H1 (cell line): ENCODE data around the gene PPIL3. TPM values are rescaled to one million over a fixed set of nuclear protein-coding genes. Genes with fewer than 3 reads are reported as not detected.

Source experiments
- CTCF ChIA-PET: fragments of 300-600 bp; sonication (Branson Sonifier 250); formaldehyde crosslinking; loops from one replicate; lab custom pipeline; 2021; ENCODE audit not compliant: partially characterized antibody; lab: Charles Lee
- POLR2A ChIA-PET: fragments of 300-600 bp; sonication (Branson Sonifier 250); formaldehyde crosslinking; loops from one replicate; lab custom pipeline; 2021; ENCODE audit warnings: inconsistent platforms; ENCODE audit not compliant: partially characterized antibody; lab: Charles Lee
- DNase-seq, 2 experiments: peaks; one replicate each; pipeline versions ENCODE4 v3.0.0 to v3.0.0-alpha.2; 2010 to 2022; ENCODE audit warnings: low spot score in 2 of 2, low read depth in 1 of 2, mixed read lengths in 1 of 2
- FAIRE-seq: peaks from 2 replicates; lab custom pipeline; 2011; peaks lifted over from hg19 to GRCh38; lab: Jason Lieb, UNC
- H2AFZ ChIP-seq: 2 replicates; pipeline ENCODE4 v1.8.1; 2012; ENCODE audit warnings: low read length, inconsistent platforms
- H2AK5ac ChIP-seq: 2 replicates; pipeline ENCODE4 v1.6.1; 2013; ENCODE audit warnings: low read depth, low read length
- H2BK120ac ChIP-seq: replicated peaks from 2 replicates; pipeline ENCODE3; 2013; ENCODE audit warnings: low read depth, low read length, inconsistent platforms
- H2BK12ac ChIP-seq: 2 replicates; pipeline ENCODE4 v1.6.1; 2013; ENCODE audit warnings: low read depth, low read length
- H2BK15ac ChIP-seq: 2 replicates; pipeline ENCODE4 v1.6.1; 2013; ENCODE audit warnings: low read length
- H2BK20ac ChIP-seq: 2 replicates; pipeline ENCODE4 v1.6.1; 2013; ENCODE audit warnings: low read length
- H2BK5ac ChIP-seq: 2 replicates; pipeline ENCODE4 v1.6.1; 2013; ENCODE audit warnings: low read depth, low read length
- H3K14ac ChIP-seq: 2 replicates; pipeline ENCODE4 v1.6.1; 2013; ENCODE audit warnings: inconsistent platforms; ENCODE audit not compliant: insufficient read length
- H3K18ac ChIP-seq: 2 replicates; pipeline ENCODE4 v1.6.1; 2013; ENCODE audit warnings: low read length; ENCODE audit errors: extremely low read depth
- H3K23ac ChIP-seq: 2 replicates; pipeline ENCODE4 v1.6.1; 2013; ENCODE audit warnings: inconsistent platforms; ENCODE audit not compliant: insufficient read length
- H3K23me2 ChIP-seq: 2 replicates; pipeline ENCODE4 v1.6.1; 2013; ENCODE audit warnings: low read depth, low read length
- H3K27ac ChIP-seq: 2 replicates; pipeline ENCODE4 v1.6.1; 2011; ENCODE audit warnings: low read depth, low read length, inconsistent platforms
- H3K27me3 ChIP-seq, 4 experiments: replicated peaks in 1 of 4; 1 replicate in 1 of 4; 2 replicates in 3 of 4; pipeline versions ENCODE4 v1.6.1 to v1.8.1; 2011 to 2013; ENCODE audit warnings: low read length in 3 of 4, mild to moderate bottlenecking in 3 of 4, inconsistent platforms in 2 of 4, mixed read lengths in 2 of 4, moderate library complexity in 1 of 4; ENCODE audit not compliant: control insufficient read depth in 3 of 4, insufficient read depth in 3 of 4; ENCODE audit errors: extremely low read depth in 1 of 4
- H3K36me3 ChIP-seq, 4 experiments: 2 replicates each; pipeline versions ENCODE4 v1.6.1 to v1.8.1; 2011 to 2013; ENCODE audit warnings: mild to moderate bottlenecking in 4 of 4, low read length in 3 of 4, moderate library complexity in 2 of 4, control low read depth in 1 of 4, inconsistent platforms in 1 of 4; ENCODE audit not compliant: insufficient read depth in 4 of 4, control insufficient read depth in 2 of 4
- H3K4ac ChIP-seq: replicated peaks from 2 replicates; pipeline ENCODE3; 2013; ENCODE audit warnings: low read length, low read depth, mixed read lengths, inconsistent platforms; ENCODE audit not compliant: insufficient read length
- H3K4me1 ChIP-seq, 4 experiments: replicated peaks in 1 of 4; 1 replicate in 1 of 4; 2 replicates in 3 of 4; pipeline versions ENCODE4 v1.6.1 to v1.8.1; 2011 to 2013; ENCODE audit warnings: low read length in 3 of 4, inconsistent platforms in 2 of 4, mixed read lengths in 1 of 4; ENCODE audit not compliant: insufficient read depth in 4 of 4, control insufficient read depth in 3 of 4
- H3K4me2 ChIP-seq, 2 experiments: 2 replicates each; pipeline versions ENCODE4 v1.6.1 to v1.8.1; 2011 to 2013; ENCODE audit warnings: low read depth in 2 of 2, low read length in 2 of 2, control low read depth in 1 of 2, inconsistent platforms in 1 of 2, mild to moderate bottlenecking in 1 of 2; ENCODE audit not compliant: insufficient read depth in 1 of 2
- H3K4me3 ChIP-seq, 4 experiments: fragments of 200-600, 300-600 bp in 1 of 4; sonication (generic), shearing (Covaris generic), sonication (Bioruptor Twin) in 1 of 4; 2 replicates each; pipeline versions ENCODE4 v1.5.1 to v1.8.1; 2011 to 2016; ENCODE audit warnings: low read length in 4 of 4, low read depth in 3 of 4, control low read depth in 2 of 4, inconsistent platforms in 2 of 4, mild to moderate bottlenecking in 2 of 4, mixed read lengths in 1 of 4, moderate library complexity in 1 of 4; ENCODE audit not compliant: insufficient read depth in 2 of 4; ENCODE audit errors: extremely low read depth in 1 of 4
- H3K56ac ChIP-seq: replicated peaks from 2 replicates; pipeline ENCODE3; 2013; ENCODE audit warnings: low read depth, mild to moderate bottlenecking, mixed read lengths, low read length, inconsistent platforms; ENCODE audit not compliant: insufficient read length
- H3K79me1 ChIP-seq: 2 replicates; pipeline ENCODE4 v1.6.1; 2013; ENCODE audit warnings: low read depth, low read length, control low read depth
- H3K79me2 ChIP-seq, 2 experiments: 2 replicates each; pipeline versions ENCODE4 v1.6.1 to v1.8.1; 2012 to 2013; ENCODE audit warnings: low read length in 2 of 2, mild to moderate bottlenecking in 2 of 2, inconsistent platforms in 1 of 2; ENCODE audit not compliant: insufficient read depth in 2 of 2, control insufficient read depth in 1 of 2
- H3K9ac ChIP-seq, 4 experiments: replicated peaks in 1 of 4; 1 replicate in 1 of 4; 2 replicates in 3 of 4; pipeline versions ENCODE4 v1.6.1 to v1.8.1; 2011 to 2013; ENCODE audit warnings: low read depth in 3 of 4, low read length in 3 of 4, control low read depth in 2 of 4, mild to moderate bottlenecking in 2 of 4, moderate library complexity in 2 of 4, inconsistent platforms in 1 of 4; ENCODE audit errors: extremely low read depth in 1 of 4
- H3K9me3 ChIP-seq, 2 experiments: 2 replicates each; pipeline versions ENCODE4 v1.6.1 to v1.8.1; 2012 to 2013; ENCODE audit warnings: mild to moderate bottlenecking in 2 of 2, moderate library complexity in 2 of 2, control low read depth in 1 of 2, inconsistent platforms in 1 of 2, low read depth in 1 of 2, low read length in 1 of 2, mixed read lengths in 1 of 2; ENCODE audit not compliant: insufficient read depth in 2 of 2
- H4K20me1 ChIP-seq, 2 experiments: replicated peaks in 1 of 2; 2 replicates each; pipeline versions ENCODE3 to v1.8.1; 2011 to 2013; ENCODE audit warnings: inconsistent platforms in 2 of 2, low read length in 2 of 2, mild to moderate bottlenecking in 1 of 2; ENCODE audit not compliant: insufficient read depth in 2 of 2, control insufficient read depth in 1 of 2
- H4K5ac ChIP-seq: 2 replicates; pipeline ENCODE4 v1.6.1; 2013; ENCODE audit warnings: low read length, low read depth, mixed read lengths, inconsistent platforms; ENCODE audit not compliant: insufficient read length
- H4K8ac ChIP-seq: 2 replicates; pipeline ENCODE4 v1.8.0; 2013; ENCODE audit warnings: mild to moderate bottlenecking, moderate library complexity, low read length, inconsistent platforms; ENCODE audit not compliant: insufficient read depth; ENCODE audit errors: extremely low read depth
- H4K91ac ChIP-seq: replicated peaks from 2 replicates; pipeline ENCODE3; 2013; ENCODE audit warnings: low read length, mixed read lengths, inconsistent platforms; ENCODE audit not compliant: insufficient read length
- SP2 ChIP-seq: IDR thresholded peaks from 2 replicates; pipeline ENCODE4 v1.6.1; 2012; ENCODE audit warnings: mild to moderate bottlenecking, low read length, inconsistent platforms
- TAF1 ChIP-seq: IDR thresholded peaks from 2 replicates; pipeline ENCODE4 v1.6.1; 2011; ENCODE audit warnings: mild to moderate bottlenecking, low read depth, low read length
- WGBS, 2 experiments: shearing (Covaris generic) in 1 of 2; methylation state at CpG; one replicate each; pipeline versions ENCODE4 v1.1.6 to v1.1.7; 2013 to 2015; ENCODE audit warnings: low lambda C conversion rate in 2 of 2, mixed read lengths in 2 of 2, inconsistent platforms in 1 of 2, low coverage in 1 of 2, missing lambda C conversion rate in 1 of 2; ENCODE audit not compliant: insufficient replicate concordance in 2 of 2, insufficient coverage in 1 of 2, insufficient read length in 1 of 2; ENCODE audit errors: extremely low coverage in 1 of 2, missing lambda C conversion rate in 1 of 2; 5-methylcytosine and 5-hydroxymethylcytosine counted together
- polyA plus RNA-seq, 7 experiments: library from polyadenylated mRNA; depleted of rRNA in 3 of 7; stranded (reverse) in 5 of 7; unstranded in 2 of 7; fragments of >200 nt in 5 of 7; fragments of 200-250 nt in 2 of 7; gene quantifications; 1 replicate in 5 of 7; 2 replicates in 1 of 7; 4 replicates in 1 of 7; pipeline versions ENCODE4 v1.2.1 to v1.2.3, GENCODE V29; 2011 to 2013; ENCODE audit warnings: missing spikeins in 2 of 7, mixed read lengths in 2 of 7
- small RNA-seq: library from polyadenylated mRNA; stranded (forward); fragments of <200 nt; extraction: miRNeasy Mini kit (QIAGEN cat#:217004); gene quantifications from one replicate; pipeline ENCODE3, GENCODE V24; 2013; ENCODE audit not compliant: insufficient read depth
- total RNA-seq: library from RNA; stranded (reverse); fragmentation: NEBNext Ultra II Directional; extraction: Animal tissue kit (Norgen Biotek cat#: 25700); gene quantifications from 2 replicates; pipeline ENCODE4 v1.2.1, GENCODE V29; 2021

PPIL3 gene
- total and polyA plus RNA-seq, 2 of the 8 experiments (the other 6 are each of a cell fraction or from before 2014, with no cell fraction given): 30.4 to 48.7 TPM

DNA sequence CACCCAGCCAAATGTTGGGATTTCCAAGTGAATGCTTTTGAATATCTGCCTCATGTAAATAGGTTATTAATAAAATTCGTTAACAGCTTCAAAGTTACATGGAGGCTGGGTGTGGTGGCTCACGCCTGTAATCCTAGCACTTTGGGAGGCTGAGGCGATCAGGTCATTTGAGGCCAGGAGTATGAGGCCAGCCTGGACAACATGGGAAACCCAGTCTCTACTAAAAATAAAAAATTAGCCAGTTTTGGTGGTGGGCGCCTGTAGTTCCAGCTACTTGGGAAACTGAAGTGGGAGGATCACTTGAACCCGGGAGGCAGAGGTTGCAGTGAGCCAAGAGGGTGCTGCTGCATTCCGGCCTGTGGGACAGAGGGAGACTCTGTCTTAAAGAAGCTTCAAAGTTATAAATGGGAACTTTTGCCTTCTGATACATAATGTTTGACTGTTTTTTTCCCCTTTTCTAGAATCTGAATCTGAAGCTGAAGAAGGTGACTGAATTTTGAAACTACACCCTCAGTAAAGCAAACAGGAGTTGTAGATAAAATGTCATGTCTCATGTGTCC, 67.1 kb downstream of the PPIL3 start:
- no peak overlapping the region for H2BK120ac ChIP-seq
- WGBS, 2 experiments: 83% methylated on average over 6 of the region's 6 CpGs; no CpG with 5 or more reads in 1 of the 2 experiments
- H3K9me3 ChIP-seq: no peaks in the 10 kb centered on the region
- H4K20me1 ChIP-seq: peaks cover 0 to 5% of the 10 kb centered on the region in 2 experiments
- no peaks in the 10 kb centered on the region for H3K79me1 ChIP-seq
- TF ChIP-seq TAF1 (no peak), SP2 (no peak)
- TF ChIP-seq, all 59 proteins: peak for 0
- H3K23ac ChIP-seq: no peak overlapping the region
- no peak overlapping the region for H2AFZ ChIP-seq
- H3K4ac ChIP-seq: no peak overlapping the region
- H4K91ac ChIP-seq: no peak overlapping the region
- no peaks in the 10 kb centered on the region for H3K27me3 ChIP-seq
- no peak overlapping the region for H3K4me2 ChIP-seq
- H2BK15ac ChIP-seq: no peak overlapping the region
- no peak overlapping the region for H3K14ac ChIP-seq
- no peak overlapping the region for H4K5ac ChIP-seq
- DNase-seq (no peak), FAIRE-seq (no peak)
- H3K4me1 ChIP-seq: no peaks in the 10 kb centered on the region
- no peak overlapping the region for H3K18ac ChIP-seq
- H4K8ac ChIP-seq: no peak overlapping the region
- peaks cover 32 to 53% (median 51%) of the 10 kb centered on the region in 4 experiments for H3K36me3 ChIP-seq
- H3K79me2 ChIP-seq: no peaks in the 10 kb centered on the region
- no peaks in the 10 kb centered on the region for H3K23me2 ChIP-seq
- no peak overlapping the region for H3K27ac ChIP-seq
- no peak overlapping the region for H2AK5ac ChIP-seq
- no peak overlapping the region for H2BK5ac ChIP-seq
- H3K4me3 ChIP-seq: no peak overlapping the region
- no peak overlapping the region for H2BK12ac ChIP-seq
- H2BK20ac ChIP-seq: no peak overlapping the region
- no peak overlapping the region for H3K9ac ChIP-seq
- ChIA-PET CTCF (interaction anchor here (1.6 kb wide), 1 partner anchor 23 kb away, joined by 4 read pairs; no protein-coding TSS in a partner anchor), POLR2A (interaction anchor here (0.6 to 2.3 kb wide), 4 partner anchors 10 to 886 kb away, joined by 3 to 10 read pairs (median 6); no protein-coding TSS in a partner anchor)
- no peak overlapping the region for H3K56ac ChIP-seq

Small RNAs within 50 kb of the gene (small RNA-seq; reads per million reads assigned to genes)
- not detected for gene RF00019
- gene RNA5SP115: not detected
- not detected for gene RNU6-312P
- not detected for gene RNU6-31P
- not detected for gene RNU6-762P

Other genes with a start within 250 kb of the PPIL3 start
- gene BZW1, start 77.2 kb downstream of the PPIL3 start, total RNA-seq: 335 and 340 TPM in 2 replicates
- 78.9 and 152 TPM in 2 replicates for gene BZW1, start 77.2 kb downstream of the PPIL3 start, polyA plus RNA-seq (2011; rRNA removed)
- 33.9 and 35.2 TPM in 2 replicates for gene CLK1, start 24.4 kb downstream of the PPIL3 start, total RNA-seq
- gene CLK1, start 24.4 kb downstream of the PPIL3 start, polyA plus RNA-seq (2011; rRNA removed): 9.7 and 22.3 TPM in 2 replicates
- 63.4 and 65.1 TPM in 2 replicates for gene NIF3L1, start 294 bp upstream of the PPIL3 start, total RNA-seq
- gene NIF3L1, start 294 bp upstream of the PPIL3 start, polyA plus RNA-seq (2011; rRNA removed): 94.9 and 126 TPM in 2 replicates
- 82.3 and 89.8 TPM in 2 replicates for gene ORC2, start 74.6 kb upstream of the PPIL3 start, total RNA-seq
- 4.8 and 7.1 TPM in 2 replicates for gene ORC2, start 74.6 kb upstream of the PPIL3 start, polyA plus RNA-seq (2011; rRNA removed)
- gene HYCC2, start 182.6 kb upstream of the PPIL3 start, total RNA-seq: 7.8 and 8.0 TPM in 2 replicates
- 0.67 and 0.86 TPM in 2 replicates for gene HYCC2, start 182.6 kb upstream of the PPIL3 start, polyA plus RNA-seq (2011; rRNA removed)
- gene NDUFB3, start 182.9 kb upstream of the PPIL3 start, total RNA-seq: 55.3 and 57.5 TPM in 2 replicates
- gene NDUFB3, start 182.9 kb upstream of the PPIL3 start, polyA plus RNA-seq (2011; rRNA removed): 15.5 and 38.2 TPM in 2 replicates
- gene CFLAR, start 227.1 kb upstream of the PPIL3 start, total RNA-seq: 1.1 and 1.6 TPM in 2 replicates
- gene CFLAR, start 227.1 kb upstream of the PPIL3 start, polyA plus RNA-seq (2011; rRNA removed): 3.8 and 3.9 TPM in 2 replicates